Measurements from ENCODE around the gene URI1. TPM values are rescaled to one million over a fixed set of nuclear protein-coding genes. Genes with fewer than 3 reads are reported as not detected.

URI1 gene
- polyA plus RNA-seq, 3 donors, result 21.8 to 35.1 (median 32.5) TPM

GRCh38 chr19:30062065-30062906 lies 120.2 kb downstream of the URI1 start:
- no peak overlapping the region for H3K27ac ChIP-seq (ENCODE audit: low read depth, low read length)
- 72 to 83% (median 73%) methylated on average over 15 to 16 of the region's 16 CpGs for WGBS, 3 donors

- 70 to 84% (median 74%) methylated on average over 9 to 11 of the region's 11 CpGs for WGBS, 3 donors
- H3K27ac ChIP-seq (ENCODE audit: low read depth, low read length), result no peak overlapping the region
Observed at GRCh38 chr19:30062907-30063649, 121.0 kb downstream of the URI1 start.

- 75 to 85% (median 84%) methylated on average over 13 of the region's 13 CpGs for WGBS, 3 donors
- no peak overlapping the region for H3K27ac ChIP-seq (ENCODE audit: low read depth, low read length)
Observed at GRCh38 chr19:30063650-30064347, 121.8 kb downstream of the URI1 start.

GRCh38 chr19:30064348-30064699 lies 122.3 kb downstream of the URI1 start:
- no peak overlapping the region for H3K27ac ChIP-seq (ENCODE audit: low read depth, low read length)
- WGBS, 3 donors, result 52 to 73% (median 72%) methylated on average over 19 of the region's 19 CpGs

GRCh38 chr19:30064771-30065494 lies 122.9 kb downstream of the URI1 start:
- H3K27ac ChIP-seq (ENCODE audit: low read depth, low read length), result no peak overlapping the region
- WGBS, 3 donors, result 56 to 77% (median 72%) methylated on average over 15 to 16 of the region's 16 CpGs

- WGBS, 3 donors, result 85 to 92% (median 87%) methylated on average over 5 of the region's 5 CpGs
Observed at GRCh38 chr19:30065680-30066606, 123.9 kb downstream of the URI1 start.

More at GRCh38 chr19:30065680-30066606, 123.9 kb downstream of the URI1 start:
- no peak overlapping the region for H3K27ac ChIP-seq (ENCODE audit: low read depth, low read length)

Other genes with a start within 250 kb of the URI1 start
- gene C19orf12, start 227.0 kb upstream of the URI1 start, polyA plus RNA-seq, result 100 to 1,000 TPM in 1 of 3 donors, 10 to 100 TPM in 2; 24.1 to 144 (median 47.1) TPM
- 1 to 10 TPM in 2 of 3 donors, under 1 TPM in 1; 0.54 to 3.6 (median 1.0) TPM for gene CCNE1, start 130.2 kb upstream of the URI1 start, polyA plus RNA-seq